CMK (cell line): Measurements from ENCODE around the gene NRXN3.

ENCODE experiments used
- DNase-seq: peaks from one replicate; pipeline ENCODE4 v3.0.0-alpha.2; 2010; ENCODE audit warnings: low read depth

Gene NRXN3

GRCh38 chr14:78319887-78320635, 149.9 kb downstream of the NRXN3 start:
- no peak for DNase-seq

DNA sequence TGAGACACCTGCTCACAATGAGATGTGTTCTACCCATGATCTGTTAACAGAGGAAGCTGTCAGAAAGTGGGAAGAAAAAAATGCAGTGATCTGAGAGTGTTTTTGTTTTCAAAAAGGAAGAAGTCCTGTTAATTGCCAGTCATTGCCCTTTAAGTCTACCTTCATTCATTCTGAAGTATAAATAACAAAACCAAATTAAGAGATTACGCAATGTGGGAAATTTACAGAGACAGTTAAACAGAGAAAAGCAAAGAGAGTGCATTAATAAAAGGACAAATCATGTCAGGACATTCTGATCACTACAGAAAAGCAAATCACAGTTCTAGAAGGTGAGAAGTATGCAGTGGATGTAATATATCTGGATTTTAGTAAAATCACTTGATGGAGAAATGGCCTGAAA, 154.2 kb downstream of the NRXN3 start:
- DNase-seq, result no peak

DNA sequence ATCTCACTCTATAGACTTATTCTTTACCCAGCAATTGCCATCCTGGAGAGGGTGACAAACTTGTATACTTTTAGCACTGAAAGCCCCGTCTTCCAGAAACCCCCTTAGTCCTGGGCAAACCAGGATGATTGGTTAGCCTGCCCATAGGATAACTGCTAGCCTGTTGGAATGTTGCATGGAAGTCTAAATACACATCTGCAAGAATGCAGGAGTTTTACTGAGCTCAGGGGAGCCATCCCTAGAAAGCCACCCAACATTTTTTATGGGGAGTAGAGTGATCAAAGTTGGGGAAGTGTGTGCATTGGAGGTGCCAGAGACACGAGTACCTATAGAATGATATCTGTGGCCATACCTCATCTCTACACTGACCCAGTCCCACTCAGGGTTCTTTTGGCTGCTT, 155.7 kb downstream of the NRXN3 start:
- no peak for DNase-seq

DNA sequence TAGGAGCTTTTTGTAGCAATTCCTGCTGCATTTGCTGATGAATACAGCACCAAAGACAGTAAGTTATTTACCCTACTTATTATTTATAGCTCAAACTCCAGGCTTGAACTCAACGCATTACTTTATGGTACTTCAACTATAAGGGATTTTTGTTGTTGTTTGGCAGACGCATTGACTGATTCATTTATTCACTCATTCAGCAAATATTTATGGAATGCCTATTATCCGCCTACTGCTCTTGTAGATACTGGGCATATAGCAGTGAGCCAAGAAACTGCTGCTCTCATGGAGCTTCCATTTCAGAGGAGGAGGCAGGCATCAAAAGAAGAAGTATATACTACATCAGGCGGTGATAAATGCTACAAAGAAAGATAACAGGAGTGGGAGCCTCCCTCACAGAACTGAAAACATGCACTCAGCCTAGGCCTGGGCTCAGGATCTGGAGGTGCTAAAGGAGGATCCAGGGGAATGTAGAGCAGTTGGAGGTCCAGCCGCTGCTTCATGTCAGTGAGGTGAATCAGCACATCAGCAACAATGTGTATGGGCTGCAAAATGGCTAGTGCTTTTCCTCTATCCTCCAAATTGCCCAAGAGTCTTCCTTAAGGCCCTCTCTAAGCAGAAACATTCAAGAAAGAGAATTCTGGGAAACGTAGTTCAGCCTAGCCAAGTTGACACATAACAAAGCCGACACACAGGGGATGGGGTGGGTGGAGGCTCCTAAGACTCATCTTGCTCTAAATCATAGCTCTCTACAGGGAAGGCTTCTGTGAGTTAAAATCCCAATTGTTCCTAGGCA, 157.5 kb downstream of the NRXN3 start:
- DNase-seq, result no peak

DNA sequence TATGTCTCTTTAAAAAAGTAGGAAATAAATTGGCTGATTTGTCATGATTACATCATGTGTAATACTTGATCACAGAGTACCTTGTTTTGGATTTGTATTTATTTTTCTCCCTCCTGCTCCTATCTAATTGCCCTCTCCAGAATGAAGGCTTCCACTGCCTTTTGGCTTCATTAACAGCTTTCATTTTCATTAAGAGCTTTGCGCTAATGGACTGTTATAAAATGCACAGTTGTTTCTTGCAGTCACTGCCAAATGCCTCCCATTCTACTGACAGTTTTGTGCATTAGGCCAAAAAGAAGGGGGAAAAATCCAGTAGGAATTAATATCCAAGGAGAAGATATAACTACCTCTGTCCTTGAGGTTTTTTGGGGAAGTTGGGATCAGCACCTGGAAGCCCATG, 159.2 kb downstream of the NRXN3 start:
- DNase-seq, result no peak

DNA sequence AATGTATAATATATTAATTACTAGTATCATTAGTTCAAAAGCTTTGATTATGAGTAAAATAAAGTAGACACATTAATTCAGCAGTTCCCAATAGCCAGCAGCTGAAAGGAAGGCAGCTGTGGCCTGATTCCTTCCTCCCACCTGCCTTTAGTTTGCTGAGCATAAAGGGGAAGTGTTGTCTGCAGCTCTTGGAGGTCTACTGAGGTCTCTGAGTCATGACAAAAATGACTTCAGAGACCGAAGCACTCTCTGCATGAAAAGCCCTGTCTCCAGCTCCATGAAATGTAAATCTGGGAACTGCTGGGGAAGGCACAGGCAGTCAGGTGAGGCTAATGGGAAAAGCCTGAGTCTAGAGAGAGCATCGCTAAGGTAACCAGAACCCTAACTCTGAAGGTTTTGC, 165.4 kb downstream of the NRXN3 start:
- DNase-seq, result no peak

DNA sequence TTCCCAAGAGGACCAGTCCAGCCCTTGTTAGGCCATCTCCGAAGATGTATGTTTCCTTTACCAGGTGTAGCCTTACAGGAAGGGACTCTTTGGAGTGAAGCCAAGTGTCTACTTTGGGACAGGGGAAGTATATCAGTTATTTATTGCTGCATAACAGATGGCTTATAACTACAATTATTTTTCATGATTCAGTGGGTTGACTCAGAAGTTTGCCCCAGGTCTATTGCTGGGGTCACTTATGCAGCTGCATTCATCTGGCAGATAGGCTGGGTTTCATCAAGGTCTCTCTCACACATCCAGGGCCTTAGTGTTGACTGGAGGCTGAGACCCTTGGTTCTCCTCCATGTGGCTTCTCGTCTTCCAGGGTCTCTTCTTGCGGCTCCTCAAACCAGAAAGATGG, 170.1 kb downstream of the NRXN3 start:
- DNase-seq, result no peak

DNA sequence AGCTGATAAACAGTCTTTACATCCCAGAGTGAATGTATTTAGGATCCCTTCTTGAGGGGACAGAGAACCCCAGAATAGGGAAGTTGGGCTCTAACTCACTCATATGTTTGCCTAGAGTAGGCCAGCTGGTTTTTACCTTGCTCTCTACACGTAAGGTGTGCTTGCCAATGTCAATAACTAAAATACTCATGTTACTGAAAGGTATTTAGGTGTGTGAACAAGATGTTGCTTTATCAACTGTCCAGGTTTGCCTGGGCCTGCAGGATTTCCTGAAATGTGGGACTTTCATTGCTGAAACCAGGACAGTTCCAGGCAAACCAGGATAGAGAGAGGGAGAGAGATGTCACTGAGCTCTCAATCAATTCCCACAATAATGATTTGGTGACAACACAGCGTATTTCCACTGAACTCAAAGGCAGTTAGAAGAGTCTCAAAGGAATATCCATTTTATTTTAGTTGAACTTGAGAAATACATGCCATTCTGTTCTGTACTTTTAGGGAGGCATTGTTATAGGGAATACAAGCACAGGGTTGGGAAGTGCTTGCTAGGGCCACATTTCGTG, 171.7 kb downstream of the NRXN3 start:
- DNase-seq, result no peak

DNA sequence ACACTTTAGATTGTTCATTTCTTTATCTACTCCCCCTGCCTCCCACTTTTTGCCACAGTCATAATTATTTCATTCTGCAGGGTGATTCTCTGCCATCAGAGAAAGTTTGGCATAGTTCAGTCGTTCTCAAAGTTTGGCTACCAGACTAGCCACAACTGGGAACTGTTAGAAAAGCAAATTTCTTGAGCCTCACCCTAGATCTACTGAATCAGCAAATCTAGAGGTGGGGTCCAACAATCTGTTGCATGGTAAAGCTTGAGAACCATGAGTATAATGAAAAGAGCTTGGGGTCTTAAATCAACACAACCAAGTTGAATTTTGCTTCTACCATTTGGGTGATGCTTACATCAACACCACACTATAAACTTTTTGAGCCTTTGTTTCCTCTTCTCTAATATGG, 172.7 kb downstream of the NRXN3 start:
- no peak for DNase-seq

DNA sequence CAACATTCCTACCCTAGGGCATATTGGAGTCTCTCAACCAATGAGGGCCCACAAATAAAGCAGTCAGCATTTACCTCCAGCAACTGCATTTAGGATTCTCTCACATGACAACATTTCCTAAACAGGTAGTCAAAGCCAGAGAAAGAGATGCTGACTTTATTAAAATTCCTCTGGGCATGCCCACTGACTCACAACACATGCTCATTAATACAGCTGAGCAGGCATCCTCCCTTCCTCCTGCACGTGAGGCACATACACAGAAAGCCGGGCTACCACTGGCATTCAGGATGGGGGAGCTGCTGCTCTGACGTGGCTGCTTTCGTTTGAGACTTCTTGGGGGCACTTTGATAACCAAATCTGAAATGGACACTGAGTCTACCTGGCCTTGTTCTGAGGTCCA, 174.1 kb downstream of the NRXN3 start:
- no peak for DNase-seq

GRCh38 chr14:78345131-78345744, 175.1 kb downstream of the NRXN3 start:
- no peak for DNase-seq

DNA sequence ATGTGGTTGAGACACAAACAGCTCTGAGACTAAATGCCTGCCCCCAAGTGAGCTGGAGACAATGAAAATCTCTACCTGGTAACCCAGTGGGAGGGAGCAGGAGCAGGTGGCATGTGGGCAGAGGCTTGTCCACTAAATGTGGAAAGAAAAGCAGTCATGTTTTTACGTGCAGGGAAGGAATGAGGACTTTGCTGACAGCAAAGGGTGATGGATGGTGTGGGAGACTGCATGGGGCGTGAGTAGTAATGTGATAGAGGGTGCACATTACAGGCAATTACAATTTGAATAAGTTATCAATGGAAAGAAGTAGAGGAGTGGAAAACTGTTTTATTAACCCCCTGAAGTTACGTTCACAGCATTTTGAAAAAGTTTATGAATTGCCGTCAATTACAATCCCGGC, 176.6 kb downstream of the NRXN3 start:
- no peak for DNase-seq

- no peak for DNase-seq
Measured at GRCh38 chr14:78355109-78355508, 184.9 kb downstream of the NRXN3 start.

GRCh38 chr14:78356391-78356790, 186.2 kb downstream of the NRXN3 start:
- no peak for DNase-seq

GRCh38 chr14:78358591-78358990, 188.4 kb downstream of the NRXN3 start:
- DNase-seq, result no peak

- no peak for DNase-seq
Measured at GRCh38 chr14:78359581-78359980, 189.4 kb downstream of the NRXN3 start.

GRCh38 chr14:78363008-78363407, 192.8 kb downstream of the NRXN3 start:
- DNase-seq, result no peak

DNA sequence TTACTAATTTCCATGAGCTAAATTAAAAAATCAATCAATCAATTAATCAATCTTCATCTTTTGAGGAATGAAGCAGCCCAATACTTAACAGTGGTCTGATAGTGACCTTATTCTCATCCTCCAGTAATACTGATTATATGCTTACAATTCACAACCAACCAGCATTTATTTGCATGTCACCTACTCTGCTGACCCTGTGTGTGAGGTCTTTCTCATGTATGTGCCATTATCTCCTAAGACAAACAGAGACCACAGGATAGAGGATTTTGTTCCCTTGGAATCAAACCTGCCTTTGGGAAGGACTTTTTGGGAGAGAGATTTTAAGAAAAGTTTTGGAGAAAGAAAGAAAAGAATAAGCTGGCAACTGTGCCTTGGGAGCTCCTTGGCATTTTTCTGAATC, 197.2 kb downstream of the NRXN3 start:
- DNase-seq, result no peak

GRCh38 chr14:78383060-78383459, 212.9 kb downstream of the NRXN3 start:
- no peak for DNase-seq

DNA sequence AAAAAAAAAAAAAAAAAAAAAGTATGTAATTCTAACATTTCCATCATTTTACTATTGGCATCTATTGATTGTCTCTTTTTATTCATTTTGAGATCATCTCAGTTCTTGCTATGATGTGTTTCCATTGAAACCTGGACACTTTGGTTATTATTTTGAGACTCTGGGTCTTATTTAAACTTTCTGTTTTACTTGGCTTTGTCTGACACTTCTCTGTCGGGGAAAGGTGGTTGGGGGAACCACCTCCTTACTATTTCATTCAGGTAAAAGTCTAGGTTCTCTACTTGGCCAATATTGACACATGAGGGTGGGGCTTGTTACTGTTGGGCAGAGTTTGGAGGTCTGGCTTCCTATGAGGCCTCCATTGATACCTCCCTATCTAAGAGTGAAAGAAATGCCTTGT, 228.0 kb downstream of the NRXN3 start:
- no peak for DNase-seq

DNA sequence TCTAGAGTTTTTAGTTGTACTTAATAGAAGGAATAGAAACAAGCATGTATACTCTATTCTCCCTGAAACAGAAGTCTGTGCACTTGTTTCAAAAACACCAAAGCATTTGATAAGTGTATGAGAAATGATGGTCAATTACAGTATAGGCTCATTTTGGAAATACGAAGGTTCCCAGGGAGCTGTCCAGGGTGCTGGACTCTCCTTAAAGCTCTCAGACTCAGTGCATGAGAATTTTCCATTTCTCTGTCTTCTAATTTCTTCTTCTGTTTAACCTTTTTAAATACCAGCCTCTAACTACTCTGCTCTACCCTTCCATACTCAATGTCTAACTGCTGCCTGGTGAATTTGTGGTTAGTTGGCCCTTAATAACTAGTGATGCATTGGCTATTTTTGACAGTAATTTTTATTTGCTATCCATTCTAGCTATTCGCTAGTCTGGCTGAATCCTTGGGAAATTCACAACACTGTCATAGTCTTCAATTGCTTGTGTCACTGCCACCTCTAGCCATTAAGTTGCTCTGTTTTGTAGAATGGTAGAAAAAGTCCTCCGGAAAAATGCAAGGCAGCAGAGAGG, 229.2 kb downstream of the NRXN3 start:
- no peak for DNase-seq

GRCh38 chr14:78401866-78402265, 231.7 kb downstream of the NRXN3 start:
- no peak for DNase-seq
